ENCODE results near the gene TMIGD1.

TMIGD1 gene

DNA sequence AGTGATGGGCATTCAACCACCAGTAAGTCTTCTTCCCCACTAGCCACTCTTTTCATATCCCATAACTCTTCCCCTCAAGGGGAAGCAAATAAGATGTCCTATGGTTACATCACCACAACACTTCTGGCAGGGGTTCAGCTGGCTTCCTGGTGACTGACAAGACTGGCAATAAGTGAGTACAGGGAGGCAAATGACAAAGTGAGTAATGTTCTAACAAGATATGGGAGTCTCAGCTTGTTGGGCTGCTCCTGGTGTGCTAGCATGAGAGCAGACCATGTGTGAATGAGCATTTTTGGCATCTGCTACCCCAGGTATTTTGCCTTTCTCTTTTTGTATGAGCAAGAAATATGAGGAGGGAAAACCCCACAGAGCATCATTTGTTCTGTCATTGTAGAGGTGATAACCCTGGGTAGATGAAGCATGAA is 9.9 kb downstream of the TMIGD1 start:
- DNase-seq, result peak; percentile 8 to 43

DNA sequence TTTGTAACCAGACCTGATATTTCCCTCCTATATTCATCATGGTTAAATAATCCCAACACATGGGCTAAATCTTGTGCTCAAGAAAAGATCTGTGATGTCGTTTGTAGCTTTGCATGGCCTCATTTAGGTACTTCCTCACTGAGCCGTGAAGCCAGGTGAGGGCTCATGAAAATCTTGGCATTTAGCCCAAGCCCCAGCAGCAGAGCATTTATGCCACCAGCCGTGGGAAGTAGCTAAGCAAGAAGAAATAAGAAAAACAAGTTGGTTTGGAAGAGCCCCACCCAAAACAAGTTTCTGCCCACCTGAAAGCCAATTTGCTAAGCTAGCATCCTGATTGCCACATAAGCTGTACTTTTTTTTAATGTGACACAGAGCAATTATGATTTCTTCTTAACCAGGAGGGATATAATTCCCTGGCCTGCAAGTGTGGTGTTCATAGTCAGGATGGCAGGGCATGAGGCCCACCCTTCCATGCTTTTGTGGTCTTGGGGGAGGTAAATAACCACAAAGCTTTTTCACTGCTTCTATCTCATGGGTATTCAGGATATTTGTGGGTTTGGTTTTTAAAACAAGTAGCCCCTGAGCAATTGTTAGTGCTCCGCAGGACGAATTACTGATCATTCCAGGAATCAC is 10.5 kb downstream of the TMIGD1 start:
- peak in 1 of 2 experiments; percentile 44 for DNase-seq

DNA sequence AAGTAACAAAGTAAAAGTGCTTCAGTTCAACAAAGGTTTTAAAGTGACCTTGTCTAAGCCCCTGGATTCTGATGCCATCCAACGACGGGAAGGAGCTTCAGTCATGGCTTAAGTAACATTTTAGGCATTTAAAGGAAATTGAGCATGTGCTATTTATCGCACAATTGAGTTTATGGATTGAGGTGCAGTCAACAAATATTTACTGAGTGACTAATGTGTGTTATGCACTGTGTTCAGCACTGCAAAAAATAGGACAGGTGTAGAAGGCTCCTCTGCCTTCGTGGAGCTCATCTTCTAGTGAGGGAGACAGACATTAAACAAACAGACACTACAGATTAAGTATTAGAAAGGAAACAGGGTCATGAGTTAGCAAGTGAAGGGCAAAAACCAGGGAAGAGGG is 12.5 kb downstream of the TMIGD1 start:
- DNase-seq, result no peak

DNA sequence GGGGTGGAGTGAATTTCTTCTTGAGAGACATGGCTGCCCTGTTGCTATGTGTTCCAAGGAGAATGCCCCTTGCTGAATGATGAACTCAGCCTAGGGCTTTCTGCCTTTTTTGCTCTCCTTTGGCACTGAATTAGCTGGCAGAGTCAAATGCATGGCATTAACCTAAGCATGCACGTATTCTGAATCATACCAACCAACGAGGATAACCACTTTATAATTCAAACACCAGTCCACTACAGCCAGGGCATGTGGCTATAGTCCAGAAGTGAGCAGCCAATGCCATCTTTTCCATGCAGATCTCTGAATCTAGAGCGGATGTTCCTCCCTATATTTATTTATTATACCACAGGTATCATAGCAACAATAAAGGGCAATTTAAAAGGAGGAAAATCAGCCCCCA is 15.7 kb downstream of the TMIGD1 start:
- no peak for DNase-seq

DNA sequence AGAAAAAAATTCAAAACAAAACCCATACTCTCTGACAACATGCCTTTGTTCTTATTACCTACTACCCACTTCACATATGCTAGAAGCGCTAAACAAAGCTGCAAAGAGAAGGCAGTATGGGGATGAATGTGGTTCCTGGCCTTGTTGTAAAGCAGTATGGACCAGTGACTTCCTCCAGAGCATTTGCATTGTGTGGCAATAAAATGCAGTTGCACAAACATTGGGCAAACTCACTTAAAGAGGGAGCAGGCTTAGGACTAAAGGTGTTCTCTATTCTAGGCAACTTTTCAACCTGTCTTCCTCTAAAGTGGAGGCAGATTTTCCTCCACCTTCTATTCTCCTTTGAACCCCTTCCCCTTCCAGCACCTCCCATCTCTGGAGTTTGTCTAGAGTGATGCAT is 17.1 kb downstream of the TMIGD1 start:
- no peak for DNase-seq

DNA sequence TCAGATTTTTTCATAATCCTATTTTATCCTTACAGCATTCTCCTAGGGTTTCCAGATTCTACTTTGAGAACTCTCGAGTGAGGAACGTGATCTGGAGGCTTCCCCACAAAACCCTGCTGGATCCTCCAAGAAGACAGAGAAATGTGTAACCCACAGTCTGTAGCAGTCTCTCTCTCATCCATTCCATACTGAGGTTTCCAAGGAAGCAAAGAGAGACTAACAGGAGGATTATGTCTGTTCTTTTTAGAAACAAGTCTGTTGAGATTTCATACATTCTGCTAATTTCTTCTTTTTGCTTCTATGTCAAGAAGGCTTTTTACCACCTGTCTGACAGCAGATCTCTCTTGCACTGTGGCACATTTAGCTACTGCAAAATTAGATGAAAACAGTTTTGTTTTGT is 18.8 kb downstream of the TMIGD1 start:
- DNase-seq, result no peak

DNA sequence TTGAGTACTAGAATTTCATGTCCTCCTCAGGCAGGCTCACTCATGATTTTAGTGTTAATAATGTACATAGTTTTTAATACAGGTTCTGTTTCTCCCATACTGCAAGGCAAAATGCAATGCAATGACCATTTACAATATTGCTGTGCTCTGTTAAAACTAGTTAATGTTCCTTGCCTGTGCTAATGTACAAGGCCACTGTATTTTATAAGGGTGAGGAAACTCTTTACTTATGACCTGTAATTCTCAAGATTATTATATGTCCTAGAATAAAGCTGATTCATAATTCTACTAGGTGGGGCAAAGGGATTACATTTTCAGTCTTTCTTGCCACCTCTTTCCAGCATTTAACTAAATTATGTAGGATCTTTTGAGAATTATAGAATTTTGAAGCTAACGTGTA is 19.4 kb downstream of the TMIGD1 start:
- DNase-seq, result no peak

DNA sequence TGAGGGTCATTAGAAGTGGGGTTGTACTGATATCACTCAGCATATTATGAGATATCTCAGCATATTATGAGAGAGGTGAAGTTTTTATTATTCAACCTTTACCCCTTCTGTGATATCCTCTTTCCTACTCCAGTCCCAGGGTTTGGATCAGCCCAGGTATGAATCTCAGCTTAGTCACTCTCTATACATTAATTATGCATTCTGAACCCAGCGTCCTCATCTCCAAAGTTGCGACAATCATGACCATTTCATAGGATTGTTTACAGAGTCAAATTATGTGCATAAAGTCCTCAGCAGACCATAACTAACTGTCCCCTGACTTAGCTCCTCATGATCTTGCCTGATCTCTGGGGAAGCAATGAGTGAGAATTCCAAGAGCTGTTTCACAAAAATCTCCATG is 21.6 kb downstream of the TMIGD1 start:
- no peak for DNase-seq

DNA sequence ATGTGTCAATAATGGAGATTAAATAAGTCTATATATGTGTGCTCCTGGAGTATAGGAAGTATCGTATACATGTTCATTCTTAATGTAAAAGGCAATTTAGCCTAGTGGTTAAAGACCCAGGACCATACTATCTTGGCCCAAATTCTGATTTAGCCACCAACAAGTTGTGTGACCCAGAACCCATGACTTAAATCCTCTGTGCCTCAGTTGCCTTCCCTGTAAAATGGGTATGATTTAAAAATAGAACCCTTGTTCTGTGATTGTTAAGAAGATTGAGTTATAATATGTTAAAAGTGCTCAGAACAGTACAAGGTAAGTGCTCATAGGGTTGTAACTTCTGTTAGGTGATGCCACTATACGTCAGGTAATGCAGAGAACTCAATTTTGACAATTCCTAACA is 23.3 kb downstream of the TMIGD1 start:
- no peak for DNase-seq

DNA sequence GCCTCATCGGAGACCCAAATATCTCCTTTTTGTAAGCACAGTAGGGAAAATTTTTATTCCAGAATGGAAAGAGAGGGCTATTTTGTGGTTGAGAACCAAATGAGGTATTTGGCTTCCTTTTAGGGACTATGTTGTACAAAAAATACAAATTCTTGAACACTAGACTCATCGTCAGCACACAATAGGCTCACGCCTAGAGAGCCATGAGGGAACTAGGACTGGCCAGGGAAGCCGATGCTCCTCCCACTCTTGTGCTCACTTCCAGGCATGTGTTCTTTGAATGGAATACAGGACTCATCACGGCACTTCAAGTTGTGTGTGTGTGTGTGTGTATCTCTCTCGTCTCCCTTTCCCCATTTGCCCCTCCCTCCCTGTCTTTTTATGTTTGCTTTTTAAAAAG is 24.3 kb downstream of the TMIGD1 start:
- DNase-seq, result no peak

DNA sequence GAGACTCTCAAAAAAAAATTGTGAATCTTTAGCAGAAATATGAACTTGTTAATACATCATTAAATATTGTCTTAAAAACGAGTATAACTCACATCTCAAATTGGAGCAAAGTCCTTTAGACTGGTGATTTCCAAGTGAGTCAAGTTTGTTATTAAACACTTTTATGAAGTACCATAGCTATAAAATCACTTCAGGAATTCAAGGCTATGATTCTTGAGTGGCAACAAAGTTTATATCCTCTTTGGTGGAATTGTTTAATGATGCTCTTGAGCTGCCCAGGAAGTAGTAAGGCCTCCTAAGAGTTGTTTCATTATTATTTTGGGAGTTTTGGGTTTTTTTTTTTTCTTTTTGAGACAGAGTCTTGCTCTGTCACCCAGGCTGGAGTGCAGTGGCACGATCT is 25.5 kb downstream of the TMIGD1 start:
- no peak for DNase-seq

DNA sequence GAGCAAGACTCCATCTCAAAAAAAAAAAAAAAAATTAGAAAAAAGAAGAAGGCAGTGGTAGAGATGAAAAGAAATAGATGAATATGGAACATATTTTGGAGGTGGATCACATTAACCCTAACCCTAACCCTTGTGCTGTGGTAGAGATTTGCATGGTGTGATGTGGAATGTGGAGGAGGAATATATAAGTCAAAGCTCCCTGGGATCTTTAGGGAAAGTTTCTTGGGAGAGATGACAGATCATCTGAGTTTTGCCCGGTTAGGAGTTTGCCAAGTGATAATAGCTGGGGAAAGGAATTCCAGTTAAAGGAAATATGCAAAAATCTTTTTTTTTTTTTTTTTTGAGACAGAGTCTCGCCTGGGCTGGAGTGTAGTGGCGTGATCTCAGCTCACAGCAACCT is 29.1 kb downstream of the TMIGD1 start:
- DNase-seq, result no peak

DNA sequence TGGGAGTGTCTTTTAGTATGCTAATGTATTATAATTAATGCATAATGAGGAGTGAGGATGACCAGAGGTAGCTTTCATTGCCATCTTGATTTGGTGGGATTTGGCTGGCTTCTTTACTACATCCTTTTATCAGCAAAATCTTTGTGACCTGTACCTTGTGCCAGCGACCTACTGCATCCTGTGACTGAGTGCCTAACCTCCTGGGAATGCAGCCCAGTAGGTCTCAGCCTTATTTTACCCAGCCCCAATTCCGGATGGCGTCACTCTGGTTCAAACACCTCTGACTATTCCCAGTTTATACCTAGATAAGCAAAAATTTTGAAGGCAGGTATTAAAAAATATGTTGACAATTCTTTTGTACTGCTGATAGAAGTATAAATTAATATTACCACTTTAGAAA is 31.6 kb downstream of the TMIGD1 start:
- no peak for DNase-seq

DNA sequence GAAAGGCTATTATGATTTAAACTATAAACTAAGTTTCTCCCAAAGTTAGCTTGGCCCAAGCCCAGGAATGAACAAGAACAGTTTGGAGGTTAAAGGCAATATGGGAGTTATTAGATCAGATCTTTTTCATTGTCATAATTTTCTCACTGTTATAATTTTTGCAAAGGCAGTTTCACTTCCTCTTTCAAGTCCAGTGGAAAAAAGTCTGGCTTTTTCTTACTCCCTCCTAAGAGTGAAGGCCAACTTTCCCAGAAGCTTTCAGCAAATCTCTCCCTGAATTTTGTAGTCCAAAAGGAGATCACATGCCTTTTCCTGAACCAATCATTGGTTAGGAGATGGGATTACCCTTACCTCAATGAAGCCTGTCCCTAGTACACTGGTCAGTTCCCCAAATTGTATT is 33.0 kb downstream of the TMIGD1 start:
- DNase-seq, result no peak

DNA sequence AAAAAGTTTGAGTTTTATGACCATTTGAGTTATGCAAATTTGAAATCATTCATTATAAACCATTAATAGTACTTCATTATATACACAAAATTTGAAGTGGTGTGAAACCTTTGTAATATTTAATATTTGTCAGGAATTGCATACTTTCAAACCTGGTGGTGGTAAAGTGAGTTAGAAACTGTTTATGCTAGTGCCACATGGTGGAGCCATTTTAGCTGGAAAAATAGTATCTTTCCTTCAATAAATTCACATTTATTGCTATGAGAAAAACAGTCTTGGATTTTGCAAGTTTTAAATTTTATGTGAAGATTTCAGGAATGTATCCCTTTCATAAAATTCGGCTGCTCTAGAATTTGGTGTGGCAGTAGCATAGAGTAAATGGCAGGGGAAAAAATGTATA is 34.9 kb downstream of the TMIGD1 start:
- no peak for DNase-seq

DNA sequence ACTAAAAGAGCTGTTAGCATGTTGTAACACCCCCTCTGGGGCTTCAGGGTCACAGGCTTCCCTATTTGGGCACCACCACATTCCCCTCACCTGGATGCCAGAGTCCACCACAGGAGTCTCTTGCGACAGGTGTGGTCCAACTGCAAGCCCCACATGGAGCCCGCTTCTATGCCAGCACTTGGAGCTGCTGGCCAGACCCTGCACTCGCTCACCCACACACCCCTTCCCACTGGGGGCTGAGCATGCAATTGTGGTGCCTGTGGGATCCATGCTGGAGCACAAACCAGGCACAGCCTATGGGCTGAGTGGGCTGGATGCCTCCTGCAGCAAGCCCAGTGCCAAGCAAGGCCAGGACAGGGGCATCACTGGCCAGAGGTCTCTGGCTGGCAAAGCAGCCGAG is 36.1 kb downstream of the TMIGD1 start:
- DNase-seq, result no peak

DNA sequence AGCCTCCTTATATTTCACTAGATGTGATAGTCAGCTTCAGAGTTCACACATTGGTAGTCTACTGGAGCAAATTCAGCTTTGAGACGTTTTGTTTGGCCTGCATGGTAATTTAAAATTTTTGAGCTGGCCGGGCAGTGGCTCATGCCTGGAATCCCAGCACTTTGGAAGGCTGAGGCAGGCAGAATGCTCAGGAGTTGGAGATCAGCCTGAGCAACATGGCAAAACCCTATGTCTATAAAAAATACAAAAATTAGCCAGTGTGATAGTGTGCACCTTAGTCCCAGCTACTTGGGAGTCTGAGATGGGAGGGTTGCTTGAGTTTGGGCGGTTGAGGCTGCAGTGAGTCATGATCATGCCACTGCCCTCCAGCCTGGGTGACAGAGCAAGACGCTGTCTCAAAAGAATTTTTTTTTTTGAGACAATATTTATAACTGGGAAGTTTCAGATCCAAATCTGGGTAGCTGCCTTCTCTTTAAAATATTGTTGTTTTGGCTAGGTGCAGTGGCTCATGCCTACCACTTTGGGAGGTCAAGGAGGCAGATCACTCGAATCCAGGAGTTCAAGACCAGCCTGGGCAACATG is 37.3 kb downstream of the TMIGD1 start:
- no peak for DNase-seq

DNA sequence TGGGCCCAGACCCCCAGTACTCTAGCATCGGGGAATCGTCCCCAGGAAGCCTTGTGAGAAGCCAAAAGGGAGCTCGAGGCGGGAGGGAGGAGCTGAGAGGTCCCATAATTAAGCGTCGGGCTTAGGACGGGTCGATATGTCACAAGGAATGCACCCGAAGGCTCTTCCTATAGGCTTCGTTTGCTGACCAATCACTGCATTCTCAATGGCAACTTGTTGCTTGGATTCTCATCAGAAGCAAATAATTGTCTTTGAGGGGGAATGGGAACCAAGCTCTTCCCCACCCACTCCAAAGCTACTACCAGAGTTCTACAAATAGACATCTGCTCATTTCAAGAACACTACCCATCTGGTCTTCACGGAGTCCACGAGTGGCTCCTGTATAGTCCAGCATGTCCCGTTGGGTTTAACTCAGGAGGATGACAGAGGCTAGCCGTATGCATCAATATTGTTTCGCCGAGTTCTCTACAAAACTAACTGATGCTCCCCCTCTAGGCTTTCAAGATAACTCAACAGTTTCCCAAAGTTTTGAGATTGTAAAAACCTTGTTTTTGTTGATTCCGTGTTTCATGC is 41.5 kb downstream of the TMIGD1 start:
- no peak for DNase-seq

DNA sequence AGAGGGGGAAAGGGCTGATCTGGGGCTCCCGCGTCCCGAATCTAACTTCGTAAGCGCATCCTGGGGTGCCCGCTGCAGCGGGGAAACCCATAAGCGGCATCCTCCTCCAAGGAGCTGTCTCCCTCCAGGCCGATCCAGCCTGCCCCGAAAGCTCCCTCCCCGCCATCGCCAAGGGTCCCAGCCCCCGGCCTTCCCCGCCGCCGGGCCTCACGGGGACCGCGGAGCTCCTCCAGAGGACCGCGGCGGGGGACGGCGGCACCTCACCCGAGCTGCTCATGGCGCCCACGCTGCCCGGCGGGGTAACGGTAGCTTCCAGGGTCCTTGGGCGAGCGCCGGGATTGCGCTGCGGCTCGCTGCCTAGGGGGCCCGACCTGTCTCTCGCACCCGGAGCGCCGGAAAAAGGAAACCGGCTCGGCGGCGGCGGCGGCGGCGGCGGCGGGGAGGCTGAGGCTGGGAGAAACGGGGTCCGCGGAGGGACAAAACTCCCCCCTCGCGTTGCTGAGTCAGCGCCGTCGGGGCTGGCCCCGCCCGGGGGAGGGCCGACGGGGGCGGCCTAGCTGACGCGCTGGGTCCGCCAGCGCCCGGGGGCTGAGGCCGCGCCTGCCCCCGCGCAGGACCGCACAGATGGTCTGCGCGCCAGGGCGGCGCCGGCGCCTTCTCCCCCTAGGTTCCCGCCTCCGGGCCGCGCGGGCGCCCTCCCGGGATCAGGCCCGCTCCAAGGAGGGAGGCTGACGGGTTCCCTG is 42.1 kb downstream of the TMIGD1 start, which contains the start of gene BLMH:
Gene BLMH (minus strand): TSS at position 402 of the 743 bp plus-strand sequence. CDS start 125 bp downstream, at position 277.
- peak; percentile 85 for DNase-seq

DNA sequence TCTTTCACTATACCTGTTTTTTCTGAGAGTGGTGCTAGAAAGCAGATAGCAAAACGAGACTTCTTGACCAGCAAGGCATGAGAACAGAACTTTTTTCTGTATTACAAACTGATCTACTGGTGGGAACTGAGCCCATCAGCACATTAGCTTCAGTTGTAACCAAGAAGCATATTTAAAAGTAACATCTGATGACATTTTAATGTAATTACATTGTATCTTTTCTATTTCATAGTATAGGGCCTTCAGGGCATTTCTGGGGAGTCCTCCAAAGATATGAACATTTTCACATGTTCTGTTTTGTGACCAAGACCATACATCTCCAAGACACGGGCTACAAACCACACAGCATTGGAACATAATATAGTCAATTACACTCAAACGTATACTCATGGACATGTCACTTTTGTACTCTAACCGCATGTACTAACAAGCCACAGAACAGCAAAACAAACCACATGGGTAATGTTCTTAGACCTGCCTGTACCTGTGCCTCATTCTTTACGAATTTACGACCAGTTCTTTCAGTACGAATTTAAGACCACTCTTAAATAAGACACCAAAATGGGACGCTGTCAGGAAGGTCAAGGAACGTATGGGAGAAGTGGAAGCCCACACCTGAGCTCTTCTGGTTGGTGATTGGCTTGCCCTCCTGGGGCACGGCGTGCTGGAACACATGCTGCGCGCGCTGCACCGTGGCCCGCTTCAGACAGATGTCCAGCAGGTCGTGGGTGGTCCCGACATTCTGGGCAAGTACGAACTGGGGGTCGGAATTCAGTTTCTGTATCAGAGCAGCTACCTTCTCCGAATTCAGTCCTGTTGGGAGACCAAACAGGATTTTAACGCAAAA is 42.9 kb downstream of the TMIGD1 start:
- peak; percentile 13 to 35 for DNase-seq

DNA sequence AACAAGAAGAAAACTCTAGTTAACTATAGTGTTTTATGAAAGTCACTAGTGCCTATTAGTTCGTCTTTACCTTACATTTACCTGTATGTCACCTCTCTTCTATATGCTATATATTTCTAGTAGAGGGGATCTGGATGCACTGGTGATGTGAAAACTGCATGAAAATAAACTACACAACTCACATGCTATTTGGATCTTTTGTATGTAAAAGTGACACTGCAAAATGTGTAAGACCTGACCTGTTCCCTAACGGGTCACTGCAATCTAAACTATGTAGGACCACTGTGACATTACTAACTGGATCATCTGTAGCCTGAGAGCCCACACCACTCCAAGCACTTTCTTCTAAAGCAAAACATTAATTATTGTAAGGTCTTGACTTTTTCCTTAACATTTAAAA is 43.8 kb downstream of the TMIGD1 start:
- no peak for DNase-seq

DNA sequence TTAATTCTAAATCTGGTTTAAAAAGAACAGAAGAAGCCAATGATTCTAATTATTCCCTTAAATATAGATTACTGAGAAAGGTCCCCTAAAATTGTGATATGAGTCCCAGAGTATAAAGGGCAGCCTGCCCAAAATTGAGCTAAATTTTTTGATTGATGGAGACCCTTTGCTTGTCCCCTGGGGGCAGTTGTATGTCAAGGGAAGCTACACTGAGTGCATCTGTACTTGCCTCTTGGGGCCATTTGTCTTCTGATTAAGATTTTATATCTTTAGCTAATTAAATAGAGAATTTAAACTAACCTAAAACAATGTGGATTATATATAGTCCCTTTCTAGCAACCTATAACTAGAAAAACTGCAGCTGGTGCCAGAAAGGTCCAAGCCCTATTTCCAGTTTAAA is 54.7 kb downstream of the TMIGD1 start:
- DNase-seq, result no peak

DNA sequence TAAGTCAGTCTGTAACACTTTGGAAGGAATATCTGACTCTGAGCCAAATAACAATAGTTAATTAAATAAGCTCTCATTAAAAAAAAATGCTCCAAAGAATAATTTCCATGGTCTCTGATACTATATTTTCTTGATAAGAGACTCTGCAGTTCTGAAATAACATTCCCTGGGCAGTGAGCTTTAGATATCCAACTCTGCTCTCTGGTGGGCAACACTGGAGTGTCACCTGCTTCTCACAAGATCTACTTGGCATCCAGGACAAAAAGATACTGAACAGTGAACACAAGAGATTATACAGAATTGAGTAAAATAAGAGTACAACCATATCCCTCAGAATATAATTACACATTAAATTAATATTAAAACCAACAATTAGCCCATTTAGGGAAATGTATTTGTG is 55.8 kb downstream of the TMIGD1 start:
- no peak for DNase-seq

All from stimulated activated CD4-positive, alpha-beta T cell treated with anti-CD3 and anti-CD28 coated beads, Interleukin-4, amount 100 ng/mL, for 4 hours (primary cell).